Panc1 (cell line): ENCODE data around the gene SOX12. TPM values are rescaled to one million over a fixed set of nuclear protein-coding genes. Genes with fewer than 3 reads are reported as not detected.
A peak's percentile ranks its signal among the peaks of the same experiment; 100 is the strongest.

Source experiments
- ATAC-seq: fragments of 200-7000 bp; cut with Tn5 transposase; 2 replicates; pipeline ENCODE4 v1.9.1; 2020; ENCODE audit warnings: mild to moderate bottlenecking, moderate library complexity
- BruUV-seq: library from RNA; stranded (reverse); fragments of 400-500 nt; replicated peaks from 2 replicates; lab custom pipeline; 2021; lab: Mats Ljungman, UMichigan
- CTCF ChIA-PET: fragments of 300-600 bp; sonication (Branson Sonifier 250); formaldehyde crosslinking; loops from one replicate; lab custom pipeline; 2022; ENCODE audit warnings: antibody characterized with exemption; lab: Charles Lee
- POLR2A ChIA-PET: fragments of 300-600 bp; sonication (Branson Sonifier 250); formaldehyde crosslinking; loops from one replicate; lab custom pipeline; 2022; ENCODE audit warnings: antibody characterized with exemption; lab: Charles Lee
- DNase-seq: peaks from one replicate; pipeline ENCODE4 v3.0.0-alpha.2; 2010; ENCODE audit warnings: low read depth, low spot score
- H3K27ac ChIP-seq: 2 replicates; pipeline ENCODE4 v1.5.1; 2011; ENCODE audit warnings: mild to moderate bottlenecking, low read length, inconsistent platforms
- H3K27me3 ChIP-seq: fragments of 200-500 bp; sonication (Bioruptor generic); 2 replicates; pipeline ENCODE4 v1.6.0; 2014; ENCODE audit warnings: low read length, inconsistent platforms; ENCODE audit not compliant: control insufficient read depth, insufficient read depth
- H3K36me3 ChIP-seq: fragments of 200-500 bp; sonication (Bioruptor generic); 2 replicates; pipeline ENCODE4 v1.5.1; 2014; ENCODE audit warnings: inconsistent platforms, mild to moderate bottlenecking, low read length, moderate library complexity; ENCODE audit not compliant: control insufficient read depth, insufficient read depth
- H3K4me1 ChIP-seq: 2 replicates; pipeline ENCODE4 v1.5.1; 2011; ENCODE audit warnings: inconsistent platforms, mild to moderate bottlenecking, low read length, moderate library complexity; ENCODE audit not compliant: control insufficient read depth, insufficient read depth
- H3K4me3 ChIP-seq, 2 experiments: 2 replicates each; pipeline ENCODE4 v1.5.1; 2011 to 2012; ENCODE audit warnings: low read depth in 2 of 2, low read length in 2 of 2, mild to moderate bottlenecking in 2 of 2, inconsistent platforms in 1 of 2, moderate library complexity in 1 of 2
- H3K9me3 ChIP-seq: fragments of 200-500 bp; sonication (Bioruptor generic); 2 replicates; pipeline ENCODE4 v1.5.1; 2014; ENCODE audit warnings: low read depth, mild to moderate bottlenecking, inconsistent platforms, low read length, moderate library complexity; ENCODE audit not compliant: control insufficient read depth, insufficient read depth
- POLR2AphosphoS5 ChIP-seq: IDR thresholded peaks from 2 replicates; pipeline ENCODE4 v1.6.1; 2012; ENCODE audit warnings: mild to moderate bottlenecking, low read depth, low read length, moderate library complexity
- SIN3A ChIP-seq: IDR thresholded peaks from 2 replicates; pipeline ENCODE4 v1.6.1; 2012; ENCODE audit warnings: low read depth, mild to moderate bottlenecking, low read length, moderate library complexity, borderline replicate concordance; ENCODE audit not compliant: insufficient read depth
- TCF7L2 ChIP-seq: IDR thresholded peaks from 2 replicates; pipeline ENCODE4 v1.6.1; 2011; ENCODE audit warnings: mild to moderate bottlenecking, low read depth, low read length, inconsistent platforms
- in situ Hi-C: cut with HindIII; loops from 2 replicates; pipeline ENCODE4 v1.10.0; 2016; ENCODE audit warnings: low sequenced_read_pairs, low pct_unique_long_range_greater_than_20kb
- intact Hi-C: fragments of 100-400 bp; cut with micrococcal nuclease; formaldehyde crosslinking; loops from one replicate; pipeline ENCODE4 v1.10.0; 2022; ENCODE audit not compliant: unreplicated experiment
- total RNA-seq: library from RNA; stranded (reverse); gene quantifications from one replicate; pipeline ENCODE4 v1.2.1, GENCODE V29; 2021; ENCODE audit not compliant: unreplicated experiment
- TF ChIP-seq, protein P1 (sequence below): fragments of 450-650 bp; IDR thresholded peaks from 2 replicates; pipeline ENCODE4 v1.5.1; 2017; ENCODE audit warnings: mild to moderate bottlenecking
- TF ChIP-seq, protein P2 (sequence below), 2 experiments: IDR thresholded peaks; 2 replicates each; pipeline ENCODE4 v1.6.1; 2011 to 2012; ENCODE audit warnings: low read depth in 2 of 2, control low read depth in 1 of 2, low read length in 1 of 2, mild to moderate bottlenecking in 1 of 2, moderate library complexity in 1 of 2; ENCODE audit not compliant: insufficient read depth in 1 of 2

The SOX12 gene
- total RNA-seq, 1 experiment from 2014 or later, result 48.6 TPM

DNA sequence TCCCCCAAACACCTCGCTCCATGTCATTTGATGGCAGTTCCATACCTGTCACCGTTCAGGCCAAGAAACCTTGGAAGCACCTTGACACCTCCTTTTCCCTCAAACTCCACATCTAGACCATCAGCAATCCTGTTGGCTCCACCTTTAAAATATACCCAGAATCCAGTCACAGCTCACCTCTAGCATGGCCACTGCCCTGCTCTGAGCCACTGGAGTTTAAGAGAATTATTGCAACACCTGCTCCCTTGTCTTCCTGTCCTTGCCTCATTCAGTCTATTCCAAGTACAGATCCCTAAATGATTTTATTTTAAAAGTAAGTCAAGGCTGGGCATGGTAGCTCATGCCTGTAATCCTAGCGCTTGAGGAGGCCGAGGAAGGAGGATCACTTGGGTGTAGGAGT lies 43.6 kb downstream of the SOX12 start:
- Histone ChIP-seq H3K4me3 (no peak overlapping the region), H3K27ac (peak overlapping the region; percentile 8; the same call in 1 of the 2 replicates), H3K4me1 (peaks cover 24% of the 10 kb centered on the region), H3K9me3 (no peaks in the 10 kb centered on the region), H3K27me3 (no peaks in the 10 kb centered on the region), H3K36me3 (no peaks in the 10 kb centered on the region)
- DNase-seq (no peak), ATAC-seq (no peak)
- CTCF ChIA-PET, result interaction anchor here (0.7 kb wide), 1 partner anchor 261 kb away, joined by 6 read pairs; no protein-coding TSS in a partner anchor
- intact Hi-C loops, result no loop called here
- POLR2A ChIA-PET, result no interaction called here
- BruUV-seq, result no TSS peak
- in situ Hi-C loops, result no loop called here
- TF ChIP-seq POLR2AphosphoS5 (no peak), TCF7L2 (no peak), SIN3A (no peak)
- TF ChIP-seq, protein P1, sequence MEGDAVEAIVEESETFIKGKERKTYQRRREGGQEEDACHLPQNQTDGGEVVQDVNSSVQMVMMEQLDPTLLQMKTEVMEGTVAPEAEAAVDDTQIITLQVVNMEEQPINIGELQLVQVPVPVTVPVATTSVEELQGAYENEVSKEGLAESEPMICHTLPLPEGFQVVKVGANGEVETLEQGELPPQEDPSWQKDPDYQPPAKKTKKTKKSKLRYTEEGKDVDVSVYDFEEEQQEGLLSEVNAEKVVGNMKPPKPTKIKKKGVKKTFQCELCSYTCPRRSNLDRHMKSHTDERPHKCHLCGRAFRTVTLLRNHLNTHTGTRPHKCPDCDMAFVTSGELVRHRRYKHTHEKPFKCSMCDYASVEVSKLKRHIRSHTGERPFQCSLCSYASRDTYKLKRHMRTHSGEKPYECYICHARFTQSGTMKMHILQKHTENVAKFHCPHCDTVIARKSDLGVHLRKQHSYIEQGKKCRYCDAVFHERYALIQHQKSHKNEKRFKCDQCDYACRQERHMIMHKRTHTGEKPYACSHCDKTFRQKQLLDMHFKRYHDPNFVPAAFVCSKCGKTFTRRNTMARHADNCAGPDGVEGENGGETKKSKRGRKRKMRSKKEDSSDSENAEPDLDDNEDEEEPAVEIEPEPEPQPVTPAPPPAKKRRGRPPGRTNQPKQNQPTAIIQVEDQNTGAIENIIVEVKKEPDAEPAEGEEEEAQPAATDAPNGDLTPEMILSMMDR, result no peak
- TF ChIP-seq, protein P2, sequence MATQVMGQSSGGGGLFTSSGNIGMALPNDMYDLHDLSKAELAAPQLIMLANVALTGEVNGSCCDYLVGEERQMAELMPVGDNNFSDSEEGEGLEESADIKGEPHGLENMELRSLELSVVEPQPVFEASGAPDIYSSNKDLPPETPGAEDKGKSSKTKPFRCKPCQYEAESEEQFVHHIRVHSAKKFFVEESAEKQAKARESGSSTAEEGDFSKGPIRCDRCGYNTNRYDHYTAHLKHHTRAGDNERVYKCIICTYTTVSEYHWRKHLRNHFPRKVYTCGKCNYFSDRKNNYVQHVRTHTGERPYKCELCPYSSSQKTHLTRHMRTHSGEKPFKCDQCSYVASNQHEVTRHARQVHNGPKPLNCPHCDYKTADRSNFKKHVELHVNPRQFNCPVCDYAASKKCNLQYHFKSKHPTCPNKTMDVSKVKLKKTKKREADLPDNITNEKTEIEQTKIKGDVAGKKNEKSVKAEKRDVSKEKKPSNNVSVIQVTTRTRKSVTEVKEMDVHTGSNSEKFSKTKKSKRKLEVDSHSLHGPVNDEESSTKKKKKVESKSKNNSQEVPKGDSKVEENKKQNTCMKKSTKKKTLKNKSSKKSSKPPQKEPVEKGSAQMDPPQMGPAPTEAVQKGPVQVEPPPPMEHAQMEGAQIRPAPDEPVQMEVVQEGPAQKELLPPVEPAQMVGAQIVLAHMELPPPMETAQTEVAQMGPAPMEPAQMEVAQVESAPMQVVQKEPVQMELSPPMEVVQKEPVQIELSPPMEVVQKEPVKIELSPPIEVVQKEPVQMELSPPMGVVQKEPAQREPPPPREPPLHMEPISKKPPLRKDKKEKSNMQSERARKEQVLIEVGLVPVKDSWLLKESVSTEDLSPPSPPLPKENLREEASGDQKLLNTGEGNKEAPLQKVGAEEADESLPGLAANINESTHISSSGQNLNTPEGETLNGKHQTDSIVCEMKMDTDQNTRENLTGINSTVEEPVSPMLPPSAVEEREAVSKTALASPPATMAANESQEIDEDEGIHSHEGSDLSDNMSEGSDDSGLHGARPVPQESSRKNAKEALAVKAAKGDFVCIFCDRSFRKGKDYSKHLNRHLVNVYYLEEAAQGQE (IDR thresholded peaks at IDR 0.05; ENCODE audit: insufficient read depth in 1 of 2, low read depth in 2 of 2, low read length in 1 of 2), result no peak

DNA sequence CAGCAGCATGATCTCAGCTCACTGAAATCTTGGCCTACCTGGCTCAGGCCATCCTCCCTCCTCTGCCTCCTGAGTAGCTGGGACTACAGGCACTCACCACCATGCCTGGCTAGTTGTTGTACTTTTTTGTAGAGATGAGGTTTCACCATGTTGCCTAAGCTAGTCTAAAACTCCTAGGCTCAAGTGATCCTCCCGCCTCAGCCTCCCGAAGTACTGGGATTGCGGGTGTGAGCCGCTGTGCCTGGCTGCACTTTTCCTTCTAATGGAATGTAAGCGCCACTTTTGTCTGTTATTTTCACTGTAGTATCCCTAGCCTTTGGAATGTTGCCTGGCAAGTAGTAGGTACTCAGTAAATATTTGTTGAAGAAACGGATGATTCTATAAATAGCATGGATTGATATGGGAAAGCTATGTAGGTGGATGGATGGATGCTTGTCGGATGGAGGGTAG lies 44.8 kb downstream of the SOX12 start:
- no peak for DNase-seq
- CTCF ChIA-PET, result no interaction called here

More for the DNA sequence above, 44.8 kb downstream of the SOX12 start:
- POLR2A ChIA-PET, result no interaction called here
- intact Hi-C loops, result no loop called here
- no peak for ATAC-seq
- Histone ChIP-seq H3K27ac (peak overlapping the region; percentile 70; the same call in 1 of the 2 replicates), H3K27me3 (no peaks in the 10 kb centered on the region), H3K4me1 (peaks cover 19% of the 10 kb centered on the region), H3K36me3 (no peaks in the 10 kb centered on the region), H3K9me3 (no peaks in the 10 kb centered on the region), H3K4me3 (no peak overlapping the region)
- BruUV-seq, result no TSS peak
- in situ Hi-C loops, result no loop called here
- TF ChIP-seq SIN3A, result no peak
- TF ChIP-seq, protein P2 (IDR thresholded peaks at IDR 0.05; ENCODE audit: insufficient read depth in 1 of 2, low read depth in 2 of 2, low read length in 1 of 2), result no peak
- TF ChIP-seq, protein P1, result no peak
- no peak for TF ChIP-seq TCF7L2
- TF ChIP-seq POLR2AphosphoS5, result no peak
